GM18505 (cell line): ENCODE results near the gene NCK2.

Experiments
- ATAC-seq: cut with Tn5 transposase; IDR thresholded peaks from one replicate; pipeline ENCODE4 v1.9.1; 2021; ENCODE audit not compliant: unreplicated experiment
- POLR2A ChIP-seq: IDR thresholded peaks from 4 replicates; pipeline ENCODE4 v1.6.1; 2011; ENCODE audit warnings: borderline replicate concordance; ENCODE audit not compliant: insufficient read depth, insufficient read length; ENCODE audit errors: extremely low read depth

NCK2 gene

GRCh38 chr2:105814291-105814940 lies 69.7 kb downstream of the NCK2 start:
- ATAC-seq: no peak
- no peak for TF ChIP-seq POLR2A

GRCh38 chr2:105815401-105815800 lies 70.7 kb downstream of the NCK2 start:
- no peak for TF ChIP-seq POLR2A
- no peak for ATAC-seq

- no peak for TF ChIP-seq POLR2A
- ATAC-seq: no peak
These were observed 75.4 kb downstream of the NCK2 start for GRCh38 chr2:105820151-105820550.

GRCh38 chr2:105820691-105821090 lies 76.0 kb downstream of the NCK2 start:
- ATAC-seq: no peak
- TF ChIP-seq POLR2A: no peak

GRCh38 chr2:105821428-105822125 lies 76.9 kb downstream of the NCK2 start:
- no peak for ATAC-seq
- TF ChIP-seq POLR2A: no peak

GRCh38 chr2:105822186-105822585 lies 77.5 kb downstream of the NCK2 start:
- TF ChIP-seq POLR2A: no peak
- no peak for ATAC-seq

GRCh38 chr2:105824446-105824845 lies 79.7 kb downstream of the NCK2 start:
- no peak for ATAC-seq
- no peak for TF ChIP-seq POLR2A

- no peak for TF ChIP-seq POLR2A
- no peak for ATAC-seq
These were observed 82.8 kb downstream of the NCK2 start for GRCh38 chr2:105827351-105828096.

- no peak for TF ChIP-seq POLR2A
- ATAC-seq: no peak
These were observed 83.8 kb downstream of the NCK2 start for GRCh38 chr2:105828558-105828957.

- ATAC-seq: peak; percentile 84
- no peak for TF ChIP-seq POLR2A
These were observed 90.2 kb downstream of the NCK2 start for GRCh38 chr2:105834931-105835330.

- no peak for TF ChIP-seq POLR2A
- ATAC-seq: no peak
These were observed 91.6 kb downstream of the NCK2 start for GRCh38 chr2:105836341-105836740.

- no peak for ATAC-seq
- TF ChIP-seq POLR2A: no peak
These were observed 92.4 kb downstream of the NCK2 start for GRCh38 chr2:105836840-105837692.

GRCh38 chr2:105839793-105840192 lies 95.1 kb downstream of the NCK2 start:
- no peak for TF ChIP-seq POLR2A
- no peak for ATAC-seq
